Measurements from ENCODE around the gene DCST1. TPM values are rescaled to one million over a fixed set of nuclear protein-coding genes. Genes with fewer than 3 reads are reported as not detected.

Gene DCST1
- total and polyA plus RNA-seq, 2 of the 13 experiments (the other 11 are each of a cell fraction or from before 2014, with no cell fraction given), result 0.04 TPM; not detected in 1

DNA sequence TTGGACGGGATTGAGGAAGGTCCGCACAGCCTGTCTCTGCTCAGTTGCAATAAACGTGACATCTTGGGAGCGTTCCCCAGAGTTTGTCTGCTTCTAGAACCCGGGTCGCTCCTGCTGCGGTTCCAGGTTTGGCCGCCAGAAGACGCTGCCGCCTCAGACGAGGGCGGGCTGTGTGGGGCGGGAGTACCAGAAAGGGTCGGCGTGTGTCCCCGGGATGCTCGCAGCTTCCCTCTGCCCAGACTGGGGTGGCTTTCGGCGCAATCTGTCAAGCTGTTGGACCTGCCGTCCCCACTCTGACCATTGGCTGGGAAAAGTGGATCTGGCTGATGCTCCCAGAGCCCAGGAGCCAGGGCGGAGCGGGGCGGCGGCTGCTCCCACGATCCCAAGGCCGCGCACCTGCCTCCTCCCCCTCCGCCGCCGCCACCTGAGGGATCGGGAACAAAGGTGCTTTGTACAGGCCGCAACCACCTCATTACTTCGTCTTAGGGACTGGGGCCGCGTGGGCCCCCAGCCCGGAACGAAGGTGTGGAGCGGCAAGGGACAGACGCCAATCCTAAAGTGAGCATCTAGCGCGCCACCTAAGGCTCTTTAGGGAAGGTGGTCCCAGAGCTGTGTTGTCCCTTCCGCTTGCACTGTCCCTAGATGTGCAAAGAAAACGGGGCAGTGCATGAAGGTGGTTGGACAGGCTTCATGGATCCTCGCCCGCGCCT, 29.2 kb downstream of the DCST1 start (continued):
- TF ChIP-seq, protein P1, sequence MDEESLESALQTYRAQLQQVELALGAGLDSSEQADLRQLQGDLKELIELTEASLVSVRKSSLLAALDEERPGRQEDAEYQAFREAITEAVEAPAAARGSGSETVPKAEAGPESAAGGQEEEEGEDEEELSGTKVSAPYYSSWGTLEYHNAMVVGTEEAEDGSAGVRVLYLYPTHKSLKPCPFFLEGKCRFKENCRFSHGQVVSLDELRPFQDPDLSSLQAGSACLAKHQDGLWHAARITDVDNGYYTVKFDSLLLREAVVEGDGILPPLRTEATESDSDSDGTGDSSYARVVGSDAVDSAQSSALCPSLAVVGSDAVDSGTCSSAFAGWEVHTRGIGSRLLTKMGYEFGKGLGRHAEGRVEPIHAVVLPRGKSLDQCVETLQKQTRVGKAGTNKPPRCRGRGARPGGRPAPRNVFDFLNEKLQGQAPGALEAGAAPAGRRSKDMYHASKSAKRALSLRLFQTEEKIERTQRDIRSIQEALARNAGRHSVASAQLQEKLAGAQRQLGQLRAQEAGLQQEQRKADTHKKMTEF (CRISPR knock-in tag; IDR thresholded peaks at IDR 0.05), result 0 out of 2 replicates have a peak, but pooled peaks have one; percentile 6
- TF ChIP-seq ZNF891 (CRISPR knock-in tag; IDR thresholded peaks at IDR 0.05) (peak; percentile 79), ZNF839 (CRISPR knock-in tag; IDR thresholded peaks at IDR 0.05; ENCODE audit: borderline replicate concordance) (no peak), BORCS8-MEF2B (CRISPR knock-in tag; IDR thresholded peaks at IDR 0.05) (peak; percentile 21; the same call in 1 of the 2 replicates), ZNF557 (CRISPR knock-in tag; IDR thresholded peaks at IDR 0.05) (no peak), SAP130 (CRISPR knock-in tag; IDR thresholded peaks at IDR 0.05; ENCODE audit: low read depth) (peak; percentile 45; the same call in 1 of the 2 replicates), SIX1 (CRISPR knock-in tag; IDR thresholded peaks at IDR 0.05; ENCODE audit: borderline replicate concordance) (no peak), GPN1 (CRISPR knock-in tag; IDR thresholded peaks at IDR 0.05; ENCODE audit: borderline replicate concordance) (no peak), FIP1L1 (IDR thresholded peaks at IDR 0.05; ENCODE audit: borderline replicate concordance, insufficient read depth, low read depth, low read length) (no peak), ZNF777 (CRISPR knock-in tag; IDR thresholded peaks at IDR 0.05) (0 out of 2 replicates have a peak, but pooled peaks have one; percentile 56), KMT2A (CRISPR knock-in tag; IDR thresholded peaks at IDR 0.05) (0 out of 2 replicates have a peak, but pooled peaks have one; percentile 11), ZNF451 (CRISPR knock-in tag; IDR thresholded peaks at IDR 0.05) (no peak), ZC3H13 (CRISPR knock-in tag; IDR thresholded peaks at IDR 0.05) (no peak), ZNF350 (CRISPR knock-in tag; IDR thresholded peaks at IDR 0.05; ENCODE audit: borderline replicate concordance, low read depth) (no peak), SP4 (CRISPR knock-in tag; IDR thresholded peaks at IDR 0.05) (0 out of 2 replicates have a peak, but pooled peaks have one; percentile 14), ZNF558 (CRISPR knock-in tag; IDR thresholded peaks at IDR 0.05; ENCODE audit: borderline replicate concordance) (no peak), MED8 (CRISPR knock-in tag; IDR thresholded peaks at IDR 0.05; ENCODE audit: insufficient replicate concordance) (no peak), RELA (CRISPR knock-in tag; IDR thresholded peaks at IDR 0.05) (no peak)
- TF ChIP-seq, protein P2, sequence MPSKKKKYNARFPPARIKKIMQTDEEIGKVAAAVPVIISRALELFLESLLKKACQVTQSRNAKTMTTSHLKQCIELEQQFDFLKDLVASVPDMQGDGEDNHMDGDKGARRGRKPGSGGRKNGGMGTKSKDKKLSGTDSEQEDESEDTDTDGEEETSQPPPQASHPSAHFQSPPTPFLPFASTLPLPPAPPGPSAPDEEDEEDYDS (CRISPR knock-in tag; IDR thresholded peaks at IDR 0.05), result no peak
- TF ChIP-seq, protein P3, sequence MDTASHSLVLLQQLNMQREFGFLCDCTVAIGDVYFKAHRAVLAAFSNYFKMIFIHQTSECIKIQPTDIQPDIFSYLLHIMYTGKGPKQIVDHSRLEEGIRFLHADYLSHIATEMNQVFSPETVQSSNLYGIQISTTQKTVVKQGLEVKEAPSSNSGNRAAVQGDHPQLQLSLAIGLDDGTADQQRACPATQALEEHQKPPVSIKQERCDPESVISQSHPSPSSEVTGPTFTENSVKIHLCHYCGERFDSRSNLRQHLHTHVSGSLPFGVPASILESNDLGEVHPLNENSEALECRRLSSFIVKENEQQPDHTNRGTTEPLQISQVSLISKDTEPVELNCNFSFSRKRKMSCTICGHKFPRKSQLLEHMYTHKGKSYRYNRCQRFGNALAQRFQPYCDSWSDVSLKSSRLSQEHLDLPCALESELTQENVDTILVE (CRISPR knock-in tag; IDR thresholded peaks at IDR 0.05), result no peak
- TF ChIP-seq, protein P4, sequence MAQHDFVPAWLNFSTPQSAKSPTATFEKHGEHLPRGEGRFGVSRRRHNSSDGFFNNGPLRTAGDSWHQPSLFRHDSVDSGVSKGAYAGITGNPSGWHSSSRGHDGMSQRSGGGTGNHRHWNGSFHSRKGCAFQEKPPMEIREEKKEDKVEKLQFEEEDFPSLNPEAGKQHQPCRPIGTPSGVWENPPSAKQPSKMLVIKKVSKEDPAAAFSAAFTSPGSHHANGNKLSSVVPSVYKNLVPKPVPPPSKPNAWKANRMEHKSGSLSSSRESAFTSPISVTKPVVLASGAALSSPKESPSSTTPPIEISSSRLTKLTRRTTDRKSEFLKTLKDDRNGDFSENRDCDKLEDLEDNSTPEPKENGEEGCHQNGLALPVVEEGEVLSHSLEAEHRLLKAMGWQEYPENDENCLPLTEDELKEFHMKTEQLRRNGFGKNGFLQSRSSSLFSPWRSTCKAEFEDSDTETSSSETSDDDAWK (CRISPR knock-in tag; IDR thresholded peaks at IDR 0.05), result no peak
- TF ChIP-seq, protein P5, sequence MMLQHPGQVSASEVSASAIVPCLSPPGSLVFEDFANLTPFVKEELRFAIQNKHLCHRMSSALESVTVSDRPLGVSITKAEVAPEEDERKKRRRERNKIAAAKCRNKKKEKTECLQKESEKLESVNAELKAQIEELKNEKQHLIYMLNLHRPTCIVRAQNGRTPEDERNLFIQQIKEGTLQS (CRISPR knock-in tag; IDR thresholded peaks at IDR 0.05), result no peak
